IPS-20b (cell line): ENCODE results near the gene ZNF789.

Experiments
- H3K27ac ChIP-seq: one replicate; pipeline ENCODE4 v1.5.1; 2013; ENCODE audit warnings: low read length
- H3K27me3 ChIP-seq: 2 replicates; pipeline ENCODE4 v1.6.1; 2013; ENCODE audit warnings: mild to moderate bottlenecking, low read length, inconsistent platforms; ENCODE audit not compliant: insufficient read depth
- H3K36me3 ChIP-seq: 2 replicates; pipeline ENCODE4 v1.6.1; 2013; ENCODE audit warnings: low read depth, mild to moderate bottlenecking, inconsistent platforms, low read length, moderate library complexity; ENCODE audit not compliant: insufficient read depth
- H3K4me1 ChIP-seq: 2 replicates; pipeline ENCODE4 v1.6.1; 2013; ENCODE audit warnings: mild to moderate bottlenecking, control low read depth, inconsistent platforms, low read length, moderate library complexity; ENCODE audit not compliant: insufficient read depth
- H3K4me3 ChIP-seq: 2 replicates; pipeline ENCODE4 v1.5.1; 2013; ENCODE audit warnings: mild to moderate bottlenecking, low read length, inconsistent platforms
- H3K9ac ChIP-seq: 2 replicates; pipeline ENCODE4 v1.6.1; 2013; ENCODE audit warnings: low read depth, mild to moderate bottlenecking, inconsistent platforms, low read length, moderate library complexity
- H3K9me3 ChIP-seq: 2 replicates; pipeline ENCODE4 v1.6.1; 2013; ENCODE audit warnings: mild to moderate bottlenecking, low read depth, low read length, inconsistent platforms; ENCODE audit not compliant: insufficient read depth

Gene ZNF789

GRCh38 chr7:99525713-99526440 lies 53.2 kb downstream of the ZNF789 start:
- Histone ChIP-seq H3K27me3 (no peaks in the 10 kb centered on the region), H3K9ac (no peak overlapping the region), H3K4me3 (no peak overlapping the region), H3K36me3 (peaks cover 56% of the 10 kb centered on the region), H3K27ac (no peak overlapping the region), H3K4me1 (no peaks in the 10 kb centered on the region), H3K9me3 (peaks cover 28% of the 10 kb centered on the region)

DNA sequence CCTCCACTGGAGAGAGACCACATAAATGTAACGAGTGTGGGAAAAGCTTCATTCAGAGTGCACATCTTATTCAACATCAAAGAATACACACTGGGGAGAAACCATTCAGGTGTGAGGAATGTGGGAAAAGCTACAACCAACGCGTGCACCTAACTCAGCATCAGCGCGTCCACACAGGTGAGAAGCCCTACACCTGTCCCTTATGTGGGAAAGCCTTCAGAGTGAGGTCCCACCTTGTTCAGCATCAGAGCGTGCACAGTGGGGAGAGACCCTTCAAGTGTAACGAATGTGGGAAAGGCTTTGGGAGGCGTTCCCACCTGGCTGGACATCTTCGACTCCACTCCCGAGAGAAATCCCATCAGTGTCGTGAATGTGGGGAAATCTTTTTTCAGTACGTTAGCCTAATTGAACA lies 58.7 kb downstream of the ZNF789 start:
- H3K9me3 ChIP-seq, result peaks cover 60% of the 10 kb centered on the region
- H3K9ac ChIP-seq, result no peak overlapping the region
- peak overlapping the region; percentile 1; the same call in 1 of the 2 replicates for H3K4me3 ChIP-seq
- no peaks in the 10 kb centered on the region for H3K4me1 ChIP-seq
- H3K36me3 ChIP-seq, result peaks cover 70% of the 10 kb centered on the region
- H3K27me3 ChIP-seq, result no peaks in the 10 kb centered on the region
- H3K27ac ChIP-seq, result no peak overlapping the region

DNA sequence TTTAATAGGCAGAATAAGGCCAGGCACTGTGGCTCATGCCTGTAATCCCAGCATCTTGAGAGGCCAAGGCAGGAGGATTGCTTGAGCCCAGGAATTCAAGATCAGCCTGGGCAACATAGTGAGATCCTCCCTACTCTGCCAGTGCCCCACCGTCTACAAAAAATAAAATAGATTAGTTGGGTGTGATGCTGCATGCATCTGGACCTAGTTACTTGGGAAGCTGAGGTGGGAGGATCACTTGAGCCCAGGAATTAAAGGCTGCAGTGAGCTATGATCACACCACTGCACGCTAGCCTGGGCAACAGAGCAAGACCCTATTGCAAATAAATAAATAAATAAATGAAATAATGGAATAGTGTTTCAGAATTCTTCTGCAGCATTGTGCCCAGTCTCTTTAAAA lies 63.0 kb downstream of the ZNF789 start:
- peaks cover 50% of the 10 kb centered on the region for H3K9me3 ChIP-seq
- no peaks in the 10 kb centered on the region for H3K4me1 ChIP-seq
- H3K9ac ChIP-seq, result no peak overlapping the region
- no peak overlapping the region for H3K27ac ChIP-seq
- no peak overlapping the region for H3K4me3 ChIP-seq
- no peaks in the 10 kb centered on the region for H3K27me3 ChIP-seq
- H3K36me3 ChIP-seq, result peaks cover 31% of the 10 kb centered on the region
